Stomach (tissue), 4 donors: ENCODE measurements around the gene BLCAP.

Experiments used
- CTCF ChIP-seq, 7 experiments: fragments of 450-650 bp in 4 of 7; fragments of 200-600 bp in 3 of 7; sonication (generic) in 3 of 7; IDR thresholded peaks; one replicate each; pipeline ENCODE4 v1.5.1; 2016 to 2019; ENCODE audit warnings: antibody characterized with exemption in 7 of 7, control low read depth in 2 of 7, mild to moderate bottlenecking in 1 of 7
- POLR2AphosphoS5 ChIP-seq, 3 donors: sonication (generic); formaldehyde crosslinking; IDR thresholded peaks; one replicate each; pipeline ENCODE4 v1.6.1; 2016; ENCODE audit warnings: antibody characterized with exemption in 3 of 3

DNA sequence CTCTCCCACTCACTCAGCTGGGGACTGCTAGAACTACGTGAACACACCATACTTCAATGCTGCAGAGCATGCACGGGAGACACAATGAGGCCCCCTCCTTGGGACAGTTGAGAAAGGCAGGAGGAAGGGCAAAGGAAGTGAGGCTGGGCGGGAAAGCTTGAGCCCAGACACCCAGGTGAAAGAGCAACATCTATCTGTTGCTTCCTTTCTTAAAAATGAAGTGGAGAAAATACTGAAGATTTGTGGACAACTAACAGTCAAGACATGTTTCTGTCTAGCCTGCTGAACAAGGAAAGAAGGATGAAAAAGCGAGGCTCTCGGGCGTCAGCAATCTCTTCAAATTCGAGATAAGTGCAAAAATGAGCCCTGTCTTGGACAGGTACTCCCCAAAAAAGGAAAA, 9.6 kb downstream of the BLCAP start:
- TF ChIP-seq CTCF (IDR thresholded peaks at IDR 0.05) (no peak), POLR2AphosphoS5 (IDR thresholded peaks at IDR 0.05) (no peak)
